ENCODE data around the gene DRD4. TPM values are rescaled to one million over a fixed set of nuclear protein-coding genes. Genes with fewer than 3 reads are reported as not detected.

DRD4 gene
- total RNA-seq, 1 experiment from 2014 or later: 0.92 TPM

- DNase-seq (ENCODE audit: low spot score): no peak
Measured at GRCh38 chr11:610146-610801, 26.8 kb upstream of the DRD4 start.

GRCh38 chr11:611001-611996 lies 25.8 kb upstream of the DRD4 start:
- DNase-seq (ENCODE audit: low spot score): no peak

GRCh38 chr11:612201-612960 lies 24.7 kb upstream of the DRD4 start:
- peak; percentile 83 for DNase-seq (ENCODE audit: low spot score)

GRCh38 chr11:612961-613300 lies 24.1 kb upstream of the DRD4 start:
- DNase-seq (ENCODE audit: low spot score): no peak

- peak; percentile 91 for DNase-seq (ENCODE audit: low spot score)
Measured at GRCh38 chr11:613369-613968, 23.6 kb upstream of the DRD4 start.

- DNase-seq (ENCODE audit: low spot score): no peak
Measured at GRCh38 chr11:614021-614622, 22.9 kb upstream of the DRD4 start.

- peak; percentile 83 for DNase-seq (ENCODE audit: low spot score)
Measured at GRCh38 chr11:614623-615503, 22.2 kb upstream of the DRD4 start.

GRCh38 chr11:615504-616319 lies 21.4 kb upstream of the DRD4 start, which contains the start of gene IRF7:
TSS of gene IRF7 (minus strand) at chr11:615950. CDS start at chr11:615364, 586 bp downstream.
- peak; percentile 98 for DNase-seq (ENCODE audit: low spot score)

- DNase-seq (ENCODE audit: low spot score): no peak
Measured at GRCh38 chr11:616320-617198, 20.5 kb upstream of the DRD4 start.

GRCh38 chr11:617199-617911 lies 19.7 kb upstream of the DRD4 start:
- no peak for DNase-seq (ENCODE audit: low spot score)

- no peak for DNase-seq (ENCODE audit: low spot score)
Measured at GRCh38 chr11:617912-618682, 19.0 kb upstream of the DRD4 start.

- no peak for DNase-seq (ENCODE audit: low spot score)
Measured at GRCh38 chr11:618856-619627, 18.0 kb upstream of the DRD4 start.

GRCh38 chr11:619628-620050 lies 17.4 kb upstream of the DRD4 start:
- DNase-seq (ENCODE audit: low spot score): no peak

GRCh38 chr11:620201-620600 lies 16.9 kb upstream of the DRD4 start:
- DNase-seq (ENCODE audit: low spot score): no peak

GRCh38 chr11:620935-621814 lies 15.9 kb upstream of the DRD4 start:
- no peak for DNase-seq (ENCODE audit: low spot score)
